ENCODE measurements around the gene TDRD15.
"Not testable (repeated sequence)": the region's sequence is repeated elsewhere in the genome, so short reads cannot be mapped to it uniquely, and the experiment has no call there.

Gene TDRD15

DNA sequence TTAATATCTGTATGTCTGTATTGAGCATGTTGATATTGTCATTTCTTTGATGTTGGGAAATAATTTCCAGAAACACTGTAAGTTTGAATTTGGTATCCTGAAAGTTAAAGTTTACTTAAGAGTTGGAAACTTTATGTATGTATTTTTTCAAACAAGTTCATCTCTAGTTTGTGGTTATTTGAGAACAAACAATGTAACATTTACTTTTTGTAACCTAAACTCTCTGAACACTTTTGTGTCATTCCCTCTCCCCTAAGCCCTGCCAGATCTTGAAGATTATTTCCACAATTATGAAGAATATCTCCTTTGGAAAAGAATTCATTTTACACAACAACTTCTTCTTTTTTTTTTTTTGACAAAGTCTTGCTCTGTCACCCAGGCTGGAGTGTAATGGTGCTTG is 24.9 kb downstream of the TDRD15 start:
- DNase-seq: no peak

DNA sequence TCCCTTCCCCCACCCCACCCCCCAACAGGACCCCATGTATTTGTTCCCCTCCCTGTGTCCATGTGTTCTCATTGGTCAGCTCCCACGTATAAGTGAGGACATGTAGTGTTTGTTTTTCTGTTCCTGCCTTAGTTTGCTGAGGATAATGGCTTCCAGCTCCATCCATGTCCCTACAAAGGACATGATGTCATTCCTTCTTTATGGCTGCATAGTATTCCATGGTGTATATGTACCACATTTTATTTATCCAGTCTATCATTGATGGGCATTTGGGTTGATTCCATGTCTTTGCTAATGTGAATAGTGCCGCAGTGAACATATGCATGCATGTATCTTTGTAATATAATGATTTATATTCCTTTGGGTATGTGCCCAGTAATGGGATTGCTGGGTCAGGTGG is 27.5 kb downstream of the TDRD15 start:
- DNase-seq: not testable (repeated sequence)

DNA sequence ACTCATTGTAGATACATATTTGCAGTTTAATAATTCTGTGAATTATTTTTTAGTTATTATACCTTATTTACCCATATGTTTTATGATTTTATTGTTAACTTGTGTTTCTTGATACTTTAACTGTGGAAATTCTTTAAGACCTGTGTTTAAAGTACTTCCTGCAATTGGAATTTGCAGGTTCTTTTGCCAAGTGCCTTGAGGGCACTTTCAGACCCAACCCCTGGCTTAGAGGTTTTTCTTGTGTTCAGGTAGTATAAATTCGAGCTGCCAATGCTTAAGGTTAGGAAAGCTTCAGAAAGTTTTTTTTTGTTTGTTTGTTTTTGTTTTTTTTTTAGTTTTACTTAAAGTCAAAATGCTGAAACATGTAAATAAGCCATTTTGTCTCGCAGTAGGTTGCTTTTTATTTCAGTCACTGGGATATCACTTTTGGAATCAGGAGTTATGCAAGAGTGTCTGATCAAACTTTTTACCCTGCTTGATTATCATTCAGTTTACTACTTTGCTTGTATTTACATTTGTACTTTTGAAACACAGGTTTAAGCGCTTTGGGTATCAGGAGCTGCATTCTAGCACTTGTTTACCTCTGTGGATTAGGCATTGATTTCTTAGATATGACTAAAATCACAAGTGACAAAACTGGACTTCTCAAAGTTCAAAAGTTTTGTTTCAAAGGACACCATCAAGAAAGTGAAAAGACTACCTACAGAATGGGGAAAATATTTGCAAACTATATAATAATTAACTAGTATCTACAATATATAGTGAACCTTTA is 31.8 kb downstream of the TDRD15 start:
- DNase-seq: no peak

DNA sequence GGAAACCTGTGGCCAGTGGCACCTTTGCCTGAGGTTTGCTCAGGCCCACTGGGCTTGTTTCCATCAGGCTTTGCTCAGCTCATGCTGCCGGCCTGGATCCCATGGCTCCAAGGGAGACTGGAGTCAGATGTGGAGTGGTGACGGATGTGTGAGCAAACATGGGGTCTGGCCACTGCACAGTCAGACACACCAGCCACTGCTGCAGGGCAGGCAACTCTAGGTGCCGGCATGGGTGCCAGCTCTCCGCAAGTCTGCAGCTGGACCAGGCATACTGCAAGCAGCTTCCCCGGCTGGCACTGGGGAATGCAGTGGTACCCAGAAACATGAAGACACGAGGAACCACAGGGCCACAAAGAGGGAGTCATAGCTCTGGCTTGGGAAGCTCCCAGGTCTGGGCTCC is 37.4 kb downstream of the TDRD15 start:
- no peak for DNase-seq

DNA sequence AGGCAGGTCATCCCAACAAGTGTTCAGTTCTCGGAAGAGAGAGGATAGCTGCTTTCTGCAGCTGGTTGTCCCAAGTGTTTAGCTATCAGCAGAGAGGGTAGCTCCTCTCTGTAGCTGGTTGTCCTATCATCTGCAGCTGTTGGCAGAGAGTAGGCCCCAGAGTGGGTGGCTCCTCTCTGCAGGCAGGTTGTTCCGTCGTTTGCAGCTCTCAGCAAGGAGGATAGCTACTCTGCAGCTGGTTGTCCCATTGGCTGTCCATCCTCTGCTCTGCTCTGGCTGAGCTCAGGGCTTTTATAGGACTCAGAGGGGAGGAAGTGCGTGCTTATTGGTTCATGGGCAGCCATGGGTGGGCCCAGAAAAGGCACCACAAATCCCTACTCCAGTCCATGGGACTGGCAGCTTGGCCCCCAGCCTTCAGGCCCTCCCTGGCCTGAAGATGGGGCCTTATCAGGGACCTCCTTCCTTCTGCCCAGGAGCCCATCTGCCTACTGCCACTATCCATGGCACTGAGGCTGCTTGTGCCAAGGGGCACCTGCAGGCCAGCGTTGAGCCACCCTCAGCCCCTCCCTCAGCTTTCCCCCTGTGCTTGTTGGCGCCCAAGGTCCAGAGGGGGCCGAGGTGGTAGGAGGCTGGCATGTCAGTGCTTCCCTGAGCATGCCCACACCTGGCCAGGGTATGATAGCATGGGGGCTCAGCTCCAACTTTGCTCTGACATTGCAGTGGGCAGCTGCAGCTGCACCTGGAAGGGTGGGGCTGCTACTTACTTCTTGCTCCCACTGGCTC is 38.3 kb downstream of the TDRD15 start:
- DNase-seq: no peak

DNA sequence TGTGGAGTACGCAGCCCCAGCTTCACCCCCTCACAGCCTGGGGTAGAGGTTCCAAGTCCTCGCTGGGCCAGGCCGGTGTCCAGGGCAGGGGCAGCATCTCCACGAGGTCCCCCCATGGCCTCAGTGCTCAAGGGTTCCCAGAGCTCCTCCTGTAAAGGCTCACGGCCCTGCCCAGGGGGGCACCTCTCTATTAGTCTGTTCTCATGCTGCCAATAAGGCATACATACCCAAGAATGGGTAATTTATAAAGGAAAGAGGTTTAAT is 38.8 kb downstream of the TDRD15 start:
- DNase-seq: no peak

DNA sequence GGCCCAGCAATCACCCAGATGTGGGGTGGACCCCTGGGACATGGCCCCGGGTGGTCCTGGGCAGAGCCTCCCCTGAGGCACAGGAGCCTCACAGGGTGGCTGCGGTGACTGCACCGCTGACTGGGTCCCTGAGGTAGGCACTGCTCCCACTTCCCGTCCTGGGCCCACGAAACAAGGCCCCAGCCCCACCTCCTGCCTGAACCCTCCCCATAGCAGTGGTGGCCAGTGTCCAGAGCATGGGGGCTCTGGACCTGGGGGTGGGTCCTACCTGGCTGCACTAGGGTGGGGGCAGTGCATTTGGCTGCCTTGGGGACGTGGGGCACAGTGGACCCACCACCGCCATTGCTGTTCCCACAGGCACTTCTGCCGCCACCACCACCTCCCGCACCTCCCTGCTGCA is 39.4 kb downstream of the TDRD15 start:
- DNase-seq: no peak

DNA sequence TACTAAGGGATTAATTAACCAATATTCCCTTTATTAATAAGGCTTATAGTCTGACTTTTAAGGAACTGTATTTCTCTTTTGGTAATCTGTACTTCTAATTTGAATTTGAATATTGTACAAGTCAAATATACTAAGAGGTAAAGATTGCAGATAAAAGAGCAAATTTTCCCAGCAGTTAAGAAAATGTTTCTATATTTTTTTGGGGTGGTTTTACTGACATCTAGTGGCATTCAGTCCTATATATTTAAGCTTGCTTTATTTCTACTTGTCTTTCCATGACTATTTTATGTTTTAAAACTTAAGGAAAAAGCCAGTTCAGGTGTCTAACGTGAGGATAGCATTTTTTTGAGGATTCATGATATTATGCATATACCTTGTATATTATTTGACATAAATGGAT is 41.6 kb downstream of the TDRD15 start:
- no peak for DNase-seq

DNA sequence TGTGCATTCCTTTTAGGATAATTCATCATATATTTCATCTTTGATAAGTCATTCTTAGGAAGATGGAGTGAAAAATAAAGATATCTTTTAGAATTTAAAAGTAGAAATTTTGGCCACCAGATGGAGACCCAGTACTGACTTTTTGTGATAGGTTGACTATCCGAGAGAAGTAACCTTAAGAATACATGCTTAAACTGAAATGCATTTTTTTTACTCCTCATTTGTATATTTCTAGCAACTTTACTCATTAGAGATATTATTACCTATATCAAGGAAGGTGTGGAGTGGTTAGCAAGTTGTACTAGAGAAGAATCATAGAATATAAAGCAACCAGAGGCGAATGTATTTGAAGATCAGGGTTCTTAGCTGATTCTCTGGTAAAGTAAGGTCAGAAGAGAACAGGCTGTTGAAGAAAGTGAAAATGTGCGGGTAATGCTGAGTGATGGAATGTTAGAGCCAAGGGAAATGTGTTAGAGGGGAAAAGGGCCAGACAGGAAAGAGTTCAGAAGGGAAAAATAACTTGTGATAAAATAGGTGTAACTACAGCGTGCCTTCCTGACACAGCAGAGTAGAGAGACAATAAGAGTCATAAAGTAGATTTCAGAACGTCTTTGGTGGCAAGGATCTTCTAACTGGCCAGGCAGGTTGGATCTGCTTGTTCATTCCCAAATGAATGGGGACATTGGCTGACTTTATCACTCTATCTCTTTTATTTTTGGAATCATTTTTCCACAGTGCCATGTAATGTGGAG is 52.3 kb downstream of the TDRD15 start:
- DNase-seq: no peak

DNA sequence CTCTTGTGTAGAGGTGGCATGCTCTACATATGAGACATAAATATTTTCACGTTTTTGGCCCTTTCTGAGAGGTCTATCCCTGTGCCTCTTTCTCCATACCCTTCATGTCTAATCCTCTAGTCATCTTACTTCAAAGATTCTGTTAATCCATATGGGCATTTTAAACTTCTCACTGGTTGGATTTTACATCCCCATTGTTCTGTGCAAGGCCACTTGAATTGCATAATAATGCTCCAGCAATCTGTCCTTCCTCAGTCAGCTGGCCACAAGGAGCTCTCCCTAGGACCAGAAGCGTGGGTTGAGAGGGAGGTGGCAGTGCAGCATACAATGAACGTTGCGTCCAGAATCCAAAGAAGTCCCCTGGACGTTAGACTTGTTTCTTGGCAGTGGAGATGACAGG is 58.2 kb downstream of the TDRD15 start:
- DNase-seq: no peak

DNA sequence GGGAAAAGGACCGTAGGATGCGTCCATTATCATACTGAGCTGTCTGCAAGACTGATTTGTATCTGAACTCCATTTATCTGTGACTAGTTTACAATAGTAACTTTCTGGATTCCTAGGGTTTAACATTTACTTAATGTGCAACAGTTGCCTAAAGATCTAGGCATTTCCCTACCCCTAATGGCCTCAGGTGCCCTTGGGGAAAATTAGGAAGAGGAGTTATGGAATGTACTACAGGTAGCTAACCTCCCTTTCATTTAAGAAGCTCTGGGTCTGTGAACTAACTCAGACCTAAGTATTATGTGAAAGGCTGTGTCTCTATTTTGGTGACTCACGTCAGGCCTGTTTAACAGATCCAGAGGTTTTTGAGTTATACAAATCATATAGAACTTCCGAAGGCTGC is 59.5 kb downstream of the TDRD15 start:
- DNase-seq: no peak

DNA sequence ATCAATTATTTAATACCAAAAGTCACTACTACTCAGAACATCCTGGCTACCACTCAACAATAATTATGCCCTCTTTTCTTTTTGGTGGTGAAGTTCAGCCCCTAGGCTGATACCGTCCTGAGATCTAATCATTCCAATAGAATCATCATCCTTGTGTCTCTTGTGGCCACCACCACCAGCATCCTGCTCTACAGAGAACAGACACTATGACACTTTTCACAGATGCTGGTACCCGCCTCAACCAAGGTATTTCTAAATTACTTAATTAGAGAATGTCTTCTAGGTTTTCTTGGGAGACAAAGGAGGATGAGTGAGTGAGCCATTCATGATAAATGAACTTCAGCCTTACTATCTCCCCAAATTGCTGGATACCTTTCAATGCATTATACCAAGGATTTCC is 60.0 kb downstream of the TDRD15 start:
- no peak for DNase-seq

DNA sequence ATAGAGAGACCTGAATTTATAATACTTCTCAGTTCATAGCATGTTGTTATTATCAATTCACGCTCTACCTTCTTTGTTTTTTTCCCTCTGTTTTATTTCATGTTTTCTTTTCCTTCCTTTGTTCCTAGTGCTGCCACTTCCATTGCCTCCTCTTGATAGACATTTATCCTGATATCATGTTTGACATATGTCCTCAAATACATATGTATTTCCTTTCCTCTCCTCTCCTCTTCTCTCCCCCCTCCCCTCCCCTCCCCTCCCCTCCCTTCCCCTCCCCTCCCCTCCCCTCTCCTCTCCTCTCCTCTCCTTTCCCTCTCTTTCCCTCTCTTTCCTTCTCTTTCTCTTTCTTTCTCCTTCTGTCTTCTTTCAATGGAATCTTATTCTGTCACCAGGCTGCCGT is 67.8 kb downstream of the TDRD15 start:
- no peak for DNase-seq

Measured in NCI-H1048 (cell line).